Suprapubic skin (tissue), 4 donors: ENCODE measurements around the gene VPS37B.

Experiments used
- CTCF ChIP-seq, 2 donors: fragments of 200-600 bp in 1 of 2; fragments of 450-650 bp in 1 of 2; sonication (generic) in 1 of 2; IDR thresholded peaks; one replicate each; pipeline ENCODE4 v1.5.1; 2016 to 2019; ENCODE audit warnings: antibody characterized with exemption in 2 of 2, mild to moderate bottlenecking in 1 of 2, moderate library complexity in 1 of 2
- EP300 ChIP-seq: sonication (generic); formaldehyde crosslinking; IDR thresholded peaks from one replicate; pipeline ENCODE4 v1.6.1; 2017; ENCODE audit warnings: antibody characterized with exemption
- POLR2A ChIP-seq, 2 donors: fragments of 450-650 bp; IDR thresholded peaks; one replicate each; pipeline ENCODE4 v1.6.1; 2017; ENCODE audit warnings: antibody characterized with exemption in 2 of 2, mild to moderate bottlenecking in 2 of 2, moderate library complexity in 2 of 2
- POLR2AphosphoS5 ChIP-seq, 3 donors: sonication (generic); formaldehyde crosslinking; IDR thresholded peaks; one replicate each; pipeline ENCODE4 v1.6.1; 2017; ENCODE audit warnings: antibody characterized with exemption in 3 of 3

- TF ChIP-seq POLR2AphosphoS5 (IDR thresholded peaks at IDR 0.05) (no peak), CTCF (IDR thresholded peaks at IDR 0.05) (no peak), EP300 (no peak), POLR2A (IDR thresholded peaks at IDR 0.05) (no peak)
Measured at GRCh38 chr12:122920687-122921086, 24.8 kb upstream of the VPS37B start.
